Liver (tissue), 3 donors: ENCODE data around the gene PSMD12.

Experiments used
- ATF3 ChIP-seq: IDR thresholded peaks from 2 replicates; pipeline ENCODE4 v1.6.1; 2016; ENCODE audit warnings: antibody characterized with exemption
- EGR1 ChIP-seq, 2 donors: IDR thresholded peaks; 2 replicates each; pipeline ENCODE4 v1.6.1; 2016 to 2018; ENCODE audit warnings: antibody characterized with exemption in 2 of 2, low read depth in 2 of 2
- GABPA ChIP-seq, 2 donors: IDR thresholded peaks in 1 of 2; conservative IDR thresholded peaks in 1 of 2; 2 replicates each; pipeline ENCODE4 v1.6.1; 2016; ENCODE audit warnings: antibody characterized with exemption in 2 of 2, mild to moderate bottlenecking in 1 of 2, moderate library complexity in 1 of 2
- JUND ChIP-seq, 2 donors: IDR thresholded peaks; 2 replicates each; pipeline ENCODE4 v1.6.1; 2016; ENCODE audit warnings: antibody characterized with exemption in 2 of 2
- RAD21 ChIP-seq, 2 donors: IDR thresholded peaks; 2 replicates each; pipeline ENCODE4 v1.6.1; 2016; ENCODE audit warnings: antibody characterized with exemption in 2 of 2, mild to moderate bottlenecking in 2 of 2
- RXRA ChIP-seq, 2 donors: IDR thresholded peaks; 2 replicates each; pipeline ENCODE4 v1.6.1; 2017 to 2018; ENCODE audit warnings: antibody characterized with exemption in 2 of 2, mild to moderate bottlenecking in 1 of 2
- SP1 ChIP-seq: IDR thresholded peaks from 2 replicates; pipeline ENCODE4 v1.6.1; 2018; ENCODE audit warnings: antibody characterized with exemption, mild to moderate bottlenecking
- TAF1 ChIP-seq: conservative IDR thresholded peaks from 2 replicates; pipeline ENCODE4 v1.6.1; 2016; ENCODE audit warnings: antibody characterized with exemption, mild to moderate bottlenecking
- YY1 ChIP-seq: IDR thresholded peaks from 2 replicates; pipeline ENCODE4 v1.6.1; 2016; ENCODE audit warnings: antibody characterized with exemption, mild to moderate bottlenecking
- TF ChIP-seq, protein P1 (sequence below): fragments of 150-350 bp; IDR thresholded peaks from 2 replicates; pipeline ENCODE4 v1.5.1; 2017; ENCODE audit warnings: improper control_type of control experiment, low read depth, low read length; ENCODE audit not compliant: missing input control
- TF ChIP-seq, protein P2 (sequence below): IDR thresholded peaks from 2 replicates; pipeline ENCODE4 v1.6.1; 2016; ENCODE audit warnings: antibody characterized with exemption, mild to moderate bottlenecking
- donor health status: healthy.
- donor health status: healthy.

- TF ChIP-seq TAF1 (no peak), GABPA (IDR thresholded peaks at IDR 0.05 in 1 of 2, conservative IDR thresholded peaks at IDR 0.05 in 1 of 2) (no peak), ATF3 (no peak), SP1 (no peak), RXRA (IDR thresholded peaks at IDR 0.05) (no peak), JUND (IDR thresholded peaks at IDR 0.05) (no peak), RAD21 (IDR thresholded peaks at IDR 0.05) (peak; percentile 94 to 96), YY1 (no peak), EGR1 (IDR thresholded peaks at IDR 0.05; ENCODE audit: low read depth in 2 of 2) (no peak)
- TF ChIP-seq, protein P1, sequence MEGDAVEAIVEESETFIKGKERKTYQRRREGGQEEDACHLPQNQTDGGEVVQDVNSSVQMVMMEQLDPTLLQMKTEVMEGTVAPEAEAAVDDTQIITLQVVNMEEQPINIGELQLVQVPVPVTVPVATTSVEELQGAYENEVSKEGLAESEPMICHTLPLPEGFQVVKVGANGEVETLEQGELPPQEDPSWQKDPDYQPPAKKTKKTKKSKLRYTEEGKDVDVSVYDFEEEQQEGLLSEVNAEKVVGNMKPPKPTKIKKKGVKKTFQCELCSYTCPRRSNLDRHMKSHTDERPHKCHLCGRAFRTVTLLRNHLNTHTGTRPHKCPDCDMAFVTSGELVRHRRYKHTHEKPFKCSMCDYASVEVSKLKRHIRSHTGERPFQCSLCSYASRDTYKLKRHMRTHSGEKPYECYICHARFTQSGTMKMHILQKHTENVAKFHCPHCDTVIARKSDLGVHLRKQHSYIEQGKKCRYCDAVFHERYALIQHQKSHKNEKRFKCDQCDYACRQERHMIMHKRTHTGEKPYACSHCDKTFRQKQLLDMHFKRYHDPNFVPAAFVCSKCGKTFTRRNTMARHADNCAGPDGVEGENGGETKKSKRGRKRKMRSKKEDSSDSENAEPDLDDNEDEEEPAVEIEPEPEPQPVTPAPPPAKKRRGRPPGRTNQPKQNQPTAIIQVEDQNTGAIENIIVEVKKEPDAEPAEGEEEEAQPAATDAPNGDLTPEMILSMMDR: peak; percentile 86
- TF ChIP-seq, protein P2, sequence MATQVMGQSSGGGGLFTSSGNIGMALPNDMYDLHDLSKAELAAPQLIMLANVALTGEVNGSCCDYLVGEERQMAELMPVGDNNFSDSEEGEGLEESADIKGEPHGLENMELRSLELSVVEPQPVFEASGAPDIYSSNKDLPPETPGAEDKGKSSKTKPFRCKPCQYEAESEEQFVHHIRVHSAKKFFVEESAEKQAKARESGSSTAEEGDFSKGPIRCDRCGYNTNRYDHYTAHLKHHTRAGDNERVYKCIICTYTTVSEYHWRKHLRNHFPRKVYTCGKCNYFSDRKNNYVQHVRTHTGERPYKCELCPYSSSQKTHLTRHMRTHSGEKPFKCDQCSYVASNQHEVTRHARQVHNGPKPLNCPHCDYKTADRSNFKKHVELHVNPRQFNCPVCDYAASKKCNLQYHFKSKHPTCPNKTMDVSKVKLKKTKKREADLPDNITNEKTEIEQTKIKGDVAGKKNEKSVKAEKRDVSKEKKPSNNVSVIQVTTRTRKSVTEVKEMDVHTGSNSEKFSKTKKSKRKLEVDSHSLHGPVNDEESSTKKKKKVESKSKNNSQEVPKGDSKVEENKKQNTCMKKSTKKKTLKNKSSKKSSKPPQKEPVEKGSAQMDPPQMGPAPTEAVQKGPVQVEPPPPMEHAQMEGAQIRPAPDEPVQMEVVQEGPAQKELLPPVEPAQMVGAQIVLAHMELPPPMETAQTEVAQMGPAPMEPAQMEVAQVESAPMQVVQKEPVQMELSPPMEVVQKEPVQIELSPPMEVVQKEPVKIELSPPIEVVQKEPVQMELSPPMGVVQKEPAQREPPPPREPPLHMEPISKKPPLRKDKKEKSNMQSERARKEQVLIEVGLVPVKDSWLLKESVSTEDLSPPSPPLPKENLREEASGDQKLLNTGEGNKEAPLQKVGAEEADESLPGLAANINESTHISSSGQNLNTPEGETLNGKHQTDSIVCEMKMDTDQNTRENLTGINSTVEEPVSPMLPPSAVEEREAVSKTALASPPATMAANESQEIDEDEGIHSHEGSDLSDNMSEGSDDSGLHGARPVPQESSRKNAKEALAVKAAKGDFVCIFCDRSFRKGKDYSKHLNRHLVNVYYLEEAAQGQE: no peak
Measured at GRCh38 chr17:67293251-67294203, 72.8 kb downstream of the PSMD12 start.
